ENCODE measurements around the gene TRPM4. TPM values are rescaled to one million over a fixed set of nuclear protein-coding genes. Genes with fewer than 3 reads are reported as not detected.

Gene TRPM4
- total and polyA plus RNA-seq, 2 of the 8 experiments (the other 6 are each of a cell fraction or from before 2014, with no cell fraction given): 11.3 to 13.3 TPM

DNA sequence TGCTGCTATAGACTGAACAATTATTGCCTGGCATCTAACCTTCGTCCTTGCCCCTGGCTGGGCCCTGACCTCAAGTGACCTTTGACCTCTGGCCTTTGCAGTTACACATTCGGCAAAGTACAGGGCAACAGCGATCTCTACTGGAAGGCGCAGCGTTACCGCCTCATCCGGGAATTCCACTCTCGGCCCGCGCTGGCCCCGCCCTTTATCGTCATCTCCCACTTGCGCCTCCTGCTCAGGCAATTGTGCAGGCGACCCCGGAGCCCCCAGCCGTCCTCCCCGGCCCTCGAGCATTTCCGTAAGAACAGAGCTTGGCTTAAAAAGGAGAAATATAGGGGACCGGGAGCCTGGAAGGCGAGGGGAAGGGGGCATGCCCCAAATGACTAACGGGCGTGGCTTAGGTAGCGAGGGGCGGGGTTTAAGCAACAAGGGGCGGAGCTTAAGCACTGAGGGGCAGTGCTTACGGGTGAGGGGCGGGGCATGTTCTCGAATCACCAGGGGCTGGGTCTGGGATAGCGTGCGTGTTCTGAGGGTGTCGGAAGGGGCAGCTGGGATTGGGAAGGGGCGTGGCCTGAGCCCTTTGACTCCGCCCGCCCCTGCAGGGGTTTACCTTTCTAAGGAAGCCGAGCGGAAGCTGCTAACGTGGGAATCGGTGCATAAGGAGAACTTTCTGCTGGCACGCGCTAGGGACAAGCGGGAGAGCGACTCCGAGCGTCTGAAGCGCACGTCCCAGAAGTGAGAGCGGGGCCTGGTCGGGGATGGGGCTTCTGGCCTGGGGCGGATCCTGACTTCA, 52.7 kb downstream of the TRPM4 start:
- Histone ChIP-seq H2AK5ac (ENCODE audit: low read depth, low read length) (no peak overlapping the region), H3K23ac (ENCODE audit: insufficient read length) (no peak overlapping the region), H4K8ac (ENCODE audit: extremely low read depth, insufficient read depth, low read length) (peak overlapping the region; percentile 91; the same call in 1 of the 2 replicates), H2BK12ac (ENCODE audit: low read depth, low read length) (no peak overlapping the region), H2AFZ (ENCODE audit: low read length) (peak overlapping the region; percentile 54; the same call in 1 of the 2 replicates), H3K79me1 (ENCODE audit: low read depth, low read length) (no peaks in the 10 kb centered on the region), H3K27ac (ENCODE audit: low read depth, low read length) (peak overlapping the region; percentile 40; the same call in 1 of the 2 replicates), H3K4me2 (ENCODE audit: insufficient read depth in 1 of 2, low read depth in 2 of 2, low read length in 2 of 2) (peak overlapping the region; percentile 65 to 76), H4K20me1 (replicated peaks in 1 of 2; ENCODE audit: control insufficient read depth in 1 of 2, insufficient read depth in 2 of 2, low read length in 2 of 2) (peaks cover 0 to 2% of the 10 kb centered on the region in 2 experiments), H3K14ac (ENCODE audit: insufficient read length) (no peak overlapping the region), H2BK20ac (ENCODE audit: low read length) (no peak overlapping the region), H3K9me3 (ENCODE audit: insufficient read depth in 2 of 2, low read depth in 1 of 2, low read length in 1 of 2) (peaks cover 0 to 3% of the 10 kb centered on the region in 2 experiments; a peak in 1 of 4 replicates), H3K4me1 (replicated peaks in 1 of 4; ENCODE audit: control insufficient read depth in 3 of 4, insufficient read depth in 4 of 4, low read length in 3 of 4) (peaks cover 0 to 7% (median 3%) of the 10 kb centered on the region in 4 experiments; a peak in 5 of 7 replicates), H3K56ac (replicated peaks; ENCODE audit: insufficient read length, low read depth, low read length) (no peak overlapping the region), H3K4ac (replicated peaks; ENCODE audit: insufficient read length, low read depth, low read length) (no peak overlapping the region), H2BK120ac (replicated peaks; ENCODE audit: low read depth, low read length) (no peak overlapping the region), H3K27me3 (replicated peaks in 1 of 4; ENCODE audit: control insufficient read depth in 3 of 4, extremely low read depth in 1 of 4, insufficient read depth in 3 of 4, low read length in 3 of 4) (no peaks in the 10 kb centered on the region), H3K36me3 (ENCODE audit: control insufficient read depth in 2 of 4, insufficient read depth in 4 of 4, low read length in 3 of 4) (no peaks in the 10 kb centered on the region; a peak in 1 of 8 replicates), H4K5ac (ENCODE audit: insufficient read length, low read depth, low read length) (peak overlapping the region; percentile 57), H2BK15ac (ENCODE audit: low read length) (no peak overlapping the region), H3K9ac (replicated peaks in 1 of 4; ENCODE audit: extremely low read depth in 1 of 4, low read depth in 3 of 4, low read length in 3 of 4) (peak overlapping the region in 1 of 4 experiments; percentile 45; a peak in 4 of 7 replicates), H2BK5ac (ENCODE audit: low read depth, low read length) (peak overlapping the region; percentile 52; the same call in 1 of the 2 replicates), H4K91ac (replicated peaks; ENCODE audit: insufficient read length, low read length) (no peak overlapping the region), H3K4me3 (ENCODE audit: extremely low read depth in 1 of 4, insufficient read depth in 2 of 4, low read depth in 3 of 4, low read length in 4 of 4) (peak overlapping the region; percentile 32 to 61 (median 44)), H3K23me2 (ENCODE audit: low read depth, low read length) (no peaks in the 10 kb centered on the region), H3K18ac (ENCODE audit: extremely low read depth, low read length) (peak overlapping the region; percentile 32; the same call in 1 of the 2 replicates), H3K79me2 (ENCODE audit: control insufficient read depth in 1 of 2, insufficient read depth in 2 of 2, low read length in 2 of 2) (no peaks in the 10 kb centered on the region)
- ChIA-PET CTCF (ENCODE audit: partially characterized antibody) (interaction anchor here (0.6 to 4.1 kb wide), 25 partner anchors 11 to 210 kb away, joined by 3 to 32 read pairs (median 4); partner anchors contain the start of genes CGB7 and LIN7B), POLR2A (ENCODE audit: partially characterized antibody) (interaction anchor here (0.7 to 2.7 kb wide), 12 partner anchors 11 to 237 kb away, joined by 3 to 27 read pairs (median 3); a partner anchor contains a TSS)
- peak; percentile 90 for FAIRE-seq
- DNase-seq (ENCODE audit: low read depth in 1 of 2, low spot score in 2 of 2): peak; percentile 91 to 97
- 15% methylated on average over 49 of the region's 50 CpGs; no CpG with 5 or more reads in 1 of the 2 experiments for WGBS, 2 experiments (ENCODE audit: extremely low coverage in 1 of 2, insufficient coverage in 1 of 2, insufficient read length in 1 of 2, insufficient replicate concordance in 2 of 2, low coverage in 1 of 2, low lambda C conversion rate in 2 of 2, missing lambda C conversion rate in 1 of 2)
- no peak for TF ChIP-seq EZH2 (IDR thresholded peaks at IDR 0.05; ENCODE audit: low read depth, low read length, severe bottlenecking)
- TF ChIP-seq KDM4A (IDR thresholded peaks at IDR 0.05; ENCODE audit: low read depth, low read length, severe bottlenecking): peak; percentile 53
- TF ChIP-seq CHD2 (IDR thresholded peaks at IDR 0.05; ENCODE audit: low read length): peak; percentile 75; the same call in 1 of the 2 replicates
- TF ChIP-seq TCF12 (IDR thresholded peaks at IDR 0.05; ENCODE audit: low read depth, low read length): 0 out of 2 replicates have a peak, but pooled peaks have one; percentile 14
- peak; percentile 61; the same call in 1 of the 2 replicates for TF ChIP-seq TAF1 (IDR thresholded peaks at IDR 0.05; ENCODE audit: low read depth, low read length)
- peak; percentile 67 for TF ChIP-seq CREB1 (IDR thresholded peaks at IDR 0.05)
- TF ChIP-seq MAX (IDR thresholded peaks at IDR 0.05): peak; percentile 95
- no peak; the same call in 1 of the 2 replicates for TF ChIP-seq RBBP5 (IDR thresholded peaks at IDR 0.05; ENCODE audit: borderline replicate concordance, low read depth, low read length)
- TF ChIP-seq SP1 (IDR thresholded peaks at IDR 0.05; ENCODE audit: low read depth, low read length): peak; percentile 58; the same call in 1 of the 2 replicates
- TF ChIP-seq KDM5A (IDR thresholded peaks at IDR 0.05; ENCODE audit: low read length): no peak
- peak; percentile 40; the same call in 1 of the 2 replicates for TF ChIP-seq POLR2AphosphoS5 (IDR thresholded peaks at IDR 0.05; ENCODE audit: low read depth, low read length)
